Activated CD8-positive, alpha-beta T cell treated with anti-CD3 and anti-CD28 coated beads for 36 hours (primary cell): ENCODE data around the gene TPCN1. TPM values are rescaled to one million over a fixed set of nuclear protein-coding genes. Genes with fewer than 3 reads are reported as not detected.

ENCODE experiments used
- ATAC-seq: fragments of 200-7000 bp; cut with Tn5 transposase; one replicate; pipeline ENCODE4 v1.10.0; 2021; ENCODE audit warnings: mild to moderate bottlenecking, moderate library complexity
- CTCF ChIA-PET: fragments of 350-600 bp; sonication (Branson Sonifier 250); formaldehyde crosslinking; loops from one replicate; lab custom pipeline; 2021; ENCODE audit warnings: antibody characterized with exemption; lab: Charles Lee
- POLR2A ChIA-PET: fragments of 350-600 bp; sonication (Branson Sonifier 250); formaldehyde crosslinking; loops from one replicate; lab custom pipeline; 2021; ENCODE audit warnings: antibody characterized with exemption; lab: Charles Lee
- DNase-seq: peaks from one replicate; pipeline ENCODE4 v3.0.0-alpha.2; 2020
- H3K27ac Mint-ChIP-seq: one replicate; pipeline ENCODE4 v1.8.0; 2021; ENCODE audit warnings: mild to moderate bottlenecking, mixed read lengths
- H3K27me3 Mint-ChIP-seq: one replicate; pipeline ENCODE4 v1.8.0; 2021; ENCODE audit warnings: mixed read lengths
- H3K36me3 Mint-ChIP-seq: one replicate; pipeline ENCODE4 v1.8.0; 2021; ENCODE audit warnings: low read depth, mixed read lengths
- H3K4me1 Mint-ChIP-seq: one replicate; pipeline ENCODE4 v1.8.0; 2021; ENCODE audit warnings: low read depth, mixed read lengths
- H3K4me3 Mint-ChIP-seq: one replicate; pipeline ENCODE4 v1.8.0; 2021; ENCODE audit warnings: mild to moderate bottlenecking, moderate library complexity, mixed read lengths
- H3K9me3 Mint-ChIP-seq: one replicate; pipeline ENCODE4 v1.8.0; 2021; ENCODE audit warnings: mixed read lengths
- intact Hi-C: fragments of 100-400 bp; cut with micrococcal nuclease; formaldehyde crosslinking; loops from one replicate; pipeline ENCODE4 v1.10.0; 2022
- total RNA-seq, 2 experiments: library from RNA; stranded (reverse); gene quantifications; one replicate each; pipeline ENCODE4 v1.2.3, GENCODE V29; 2021
- TF ChIP-seq, protein P1 (sequence below): fragments of 200-600 bp; IDR thresholded peaks from one replicate; pipeline ENCODE4 v1.8.0; 2022; ENCODE audit warnings: antibody characterized with exemption, mild to moderate bottlenecking

Gene TPCN1
- total RNA-seq, 2 experiments from 2014 or later: 29.9 to 33.5 TPM

GRCh38 chr12:113318046-113318656 lies 96.9 kb downstream of the TPCN1 start:
- Mint-ChIP-seq H3K27ac (no peak overlapping the region), H3K4me1 (peaks cover 2% of the 10 kb centered on the region), H3K36me3 (peaks cover 44% of the 10 kb centered on the region), H3K4me3 (no peak overlapping the region), H3K27me3 (no peaks in the 10 kb centered on the region), H3K9me3 (peaks cover 5% of the 10 kb centered on the region)
- ChIA-PET POLR2A (no interaction called here), CTCF (no interaction called here)
- DNase-seq (no peak), ATAC-seq (no peak)
- TF ChIP-seq, protein P1, sequence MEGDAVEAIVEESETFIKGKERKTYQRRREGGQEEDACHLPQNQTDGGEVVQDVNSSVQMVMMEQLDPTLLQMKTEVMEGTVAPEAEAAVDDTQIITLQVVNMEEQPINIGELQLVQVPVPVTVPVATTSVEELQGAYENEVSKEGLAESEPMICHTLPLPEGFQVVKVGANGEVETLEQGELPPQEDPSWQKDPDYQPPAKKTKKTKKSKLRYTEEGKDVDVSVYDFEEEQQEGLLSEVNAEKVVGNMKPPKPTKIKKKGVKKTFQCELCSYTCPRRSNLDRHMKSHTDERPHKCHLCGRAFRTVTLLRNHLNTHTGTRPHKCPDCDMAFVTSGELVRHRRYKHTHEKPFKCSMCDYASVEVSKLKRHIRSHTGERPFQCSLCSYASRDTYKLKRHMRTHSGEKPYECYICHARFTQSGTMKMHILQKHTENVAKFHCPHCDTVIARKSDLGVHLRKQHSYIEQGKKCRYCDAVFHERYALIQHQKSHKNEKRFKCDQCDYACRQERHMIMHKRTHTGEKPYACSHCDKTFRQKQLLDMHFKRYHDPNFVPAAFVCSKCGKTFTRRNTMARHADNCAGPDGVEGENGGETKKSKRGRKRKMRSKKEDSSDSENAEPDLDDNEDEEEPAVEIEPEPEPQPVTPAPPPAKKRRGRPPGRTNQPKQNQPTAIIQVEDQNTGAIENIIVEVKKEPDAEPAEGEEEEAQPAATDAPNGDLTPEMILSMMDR: no peak
- intact Hi-C loops: no loop called here

DNA sequence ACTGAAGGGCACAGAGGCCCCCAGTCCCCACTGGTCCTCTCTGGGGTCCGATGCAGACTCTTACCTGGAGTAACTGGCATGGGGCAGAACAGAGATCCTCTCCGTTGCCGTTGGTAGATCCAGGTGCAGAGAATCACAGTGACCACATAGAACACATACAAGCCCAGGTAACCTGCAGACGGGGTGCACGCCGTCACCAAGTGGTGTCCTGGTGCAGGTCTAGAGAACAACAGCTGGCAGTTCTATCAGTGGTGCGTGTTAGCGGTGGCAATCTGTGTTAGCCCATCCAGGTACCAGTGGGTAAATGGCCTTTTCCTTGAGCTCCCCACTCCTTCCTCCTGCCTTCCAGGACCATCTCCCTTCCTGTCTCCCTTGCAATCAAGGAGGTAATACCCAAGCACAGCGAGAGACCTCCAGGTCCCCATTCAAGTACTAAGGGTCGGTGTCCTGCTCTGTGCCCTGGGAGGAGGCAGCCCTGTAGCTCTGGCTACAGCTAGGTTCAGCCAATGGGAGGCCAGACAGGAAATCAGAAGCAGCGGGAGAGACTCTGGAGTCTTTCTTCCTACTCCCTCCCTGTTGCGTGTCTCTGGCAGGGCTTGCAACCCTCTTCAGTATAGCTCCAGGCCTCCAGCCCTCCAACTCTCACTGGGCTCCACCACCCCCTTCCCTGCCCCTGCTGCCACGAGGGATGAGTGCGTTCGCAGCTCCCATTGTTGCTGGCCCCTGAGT lies 97.8 kb downstream of the TPCN1 start:
- ATAC-seq (no peak), DNase-seq (no peak)
- CTCF ChIA-PET: interaction anchor here (0.9 kb wide), 1 partner anchor 123 kb away, joined by 3 read pairs; no protein-coding TSS in a partner anchor
- Mint-ChIP-seq H3K4me1 (peaks cover 8% of the 10 kb centered on the region), H3K9me3 (peaks cover 5% of the 10 kb centered on the region), H3K36me3 (peaks cover 48% of the 10 kb centered on the region), H3K4me3 (no peak overlapping the region), H3K27me3 (no peaks in the 10 kb centered on the region), H3K27ac (no peak overlapping the region)
- POLR2A ChIA-PET: interaction anchor here (0.6 kb wide), 1 partner anchor 81 kb away, joined by 3 read pairs; no protein-coding TSS in a partner anchor
- intact Hi-C loops: no loop called here
- TF ChIP-seq, protein P1: no peak

DNA sequence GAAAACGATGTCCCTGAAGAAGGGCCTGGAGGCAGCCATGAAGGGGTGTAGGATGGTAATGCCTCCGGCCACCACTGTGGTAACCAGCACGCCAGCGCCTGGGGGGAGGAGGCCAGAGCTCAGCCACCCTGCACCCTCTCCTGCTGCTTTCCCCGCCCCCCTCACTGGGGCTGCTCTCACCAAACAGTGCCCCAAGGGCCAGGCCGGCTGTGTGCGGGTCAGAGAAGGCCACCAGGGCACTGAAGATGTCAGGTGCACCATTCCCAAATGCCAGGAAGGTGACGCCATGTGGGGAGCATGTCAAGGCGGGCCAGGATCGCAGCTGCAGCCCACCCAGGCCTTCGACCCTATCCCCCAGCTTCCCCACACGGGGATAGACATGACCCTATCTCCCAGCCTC lies 99.1 kb downstream of the TPCN1 start:
- Mint-ChIP-seq H3K27ac (no peak overlapping the region), H3K36me3 (peaks cover 46% of the 10 kb centered on the region), H3K9me3 (peaks cover 5% of the 10 kb centered on the region), H3K27me3 (no peaks in the 10 kb centered on the region), H3K4me3 (no peak overlapping the region), H3K4me1 (peaks cover 11% of the 10 kb centered on the region)
- DNase-seq (no peak), ATAC-seq (no peak)
- TF ChIP-seq, protein P1: no peak
- intact Hi-C loops: no loop called here
- ChIA-PET POLR2A (no interaction called here), CTCF (no interaction called here)

DNA sequence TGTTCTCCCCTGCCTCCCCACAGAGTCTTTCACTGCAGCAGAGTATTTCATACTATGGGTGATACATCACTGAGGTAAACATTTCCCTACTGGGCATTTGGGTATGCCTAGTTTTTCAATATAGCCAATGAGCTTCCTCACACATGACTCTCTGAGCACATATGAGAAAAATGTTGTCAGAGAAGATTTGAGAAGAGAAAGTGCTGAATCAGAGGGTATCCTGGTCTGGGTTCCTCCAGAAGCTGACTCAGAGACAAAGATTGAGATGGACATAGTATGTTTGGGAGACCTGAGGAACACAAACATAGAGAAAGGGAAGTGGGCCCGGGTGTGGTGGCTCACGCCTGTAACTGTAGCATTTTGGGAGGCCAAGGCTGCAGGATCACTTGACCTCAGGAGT lies 101.1 kb downstream of the TPCN1 start:
- H3K27ac Mint-ChIP-seq: no peak overlapping the region
- ChIA-PET CTCF (no interaction called here), POLR2A (no interaction called here)
- TF ChIP-seq, protein P1: no peak
- peaks cover 15% of the 10 kb centered on the region for H3K4me1 Mint-ChIP-seq
- DNase-seq: no peak
- intact Hi-C loops: no loop called here
- H3K27me3 Mint-ChIP-seq: no peaks in the 10 kb centered on the region
- peaks cover 5% of the 10 kb centered on the region for H3K9me3 Mint-ChIP-seq
- no peak for ATAC-seq
- peaks cover 49% of the 10 kb centered on the region for H3K36me3 Mint-ChIP-seq
- H3K4me3 Mint-ChIP-seq: no peak overlapping the region

DNA sequence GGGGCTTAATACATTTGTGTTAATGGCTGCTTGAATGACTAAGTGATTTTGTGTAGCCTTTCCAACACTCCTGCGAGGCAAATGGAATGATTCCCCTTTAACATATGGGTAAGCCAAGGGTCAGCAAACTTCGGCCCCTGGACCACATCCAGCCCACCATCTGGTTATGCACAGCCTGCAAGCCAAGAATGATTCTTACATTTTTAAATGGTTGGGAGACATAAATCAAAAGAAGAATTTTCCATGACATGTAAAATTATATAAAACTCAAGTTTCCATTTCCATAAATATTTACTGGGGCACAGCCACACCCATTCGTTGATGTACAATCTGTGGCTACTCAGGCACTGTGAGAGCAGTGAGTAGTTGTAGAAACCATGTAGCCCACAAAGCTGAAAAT lies 104.7 kb downstream of the TPCN1 start:
- H3K4me3 Mint-ChIP-seq: no peak overlapping the region
- POLR2A ChIA-PET: interaction anchor here (1.0 kb wide), 1 partner anchor 418 kb away, joined by 3 read pairs; no protein-coding TSS in a partner anchor
- H3K36me3 Mint-ChIP-seq: peaks cover 37% of the 10 kb centered on the region
- H3K9me3 Mint-ChIP-seq: peaks cover 5% of the 10 kb centered on the region
- TF ChIP-seq, protein P1: no peak
- no peaks in the 10 kb centered on the region for H3K27me3 Mint-ChIP-seq
- ATAC-seq (no peak), DNase-seq (no peak)
- peaks cover 28% of the 10 kb centered on the region for H3K4me1 Mint-ChIP-seq
- intact Hi-C loops: no loop called here
- CTCF ChIA-PET: interaction anchor here (1.4 kb wide), 1 partner anchor 10 kb away, joined by 4 read pairs; the partner anchor contains the start of gene SLC8B1
- no peak overlapping the region for H3K27ac Mint-ChIP-seq
